Endometrial microvascular endothelial cells (primary cell): ENCODE measurements around the gene MED23. TPM values are rescaled to one million over a fixed set of nuclear protein-coding genes. Genes with fewer than 3 reads are reported as not detected.
"Not testable (repeated sequence)": the region's sequence is repeated elsewhere in the genome, so short reads cannot be mapped to it uniquely, and the experiment has no call there.

Experiments
- in situ Hi-C: cut with HindIII; loops from 2 replicates; pipeline ENCODE4 v1.10.0; 2017; ENCODE audit warnings: low sequenced_read_pairs, low pct_unique_long_range_greater_than_20kb; ENCODE audit errors: inconsistent ontology term
- total RNA-seq: library from RNA; depleted of rRNA; stranded (reverse); fragments of >200 nt; gene quantifications from one replicate; pipeline ENCODE4 v1.2.3, GENCODE V29; 2015; ENCODE audit errors: inconsistent ontology term

Gene MED23
- total RNA-seq, 1 donor from 2014 or later: 23.7 TPM

DNA sequence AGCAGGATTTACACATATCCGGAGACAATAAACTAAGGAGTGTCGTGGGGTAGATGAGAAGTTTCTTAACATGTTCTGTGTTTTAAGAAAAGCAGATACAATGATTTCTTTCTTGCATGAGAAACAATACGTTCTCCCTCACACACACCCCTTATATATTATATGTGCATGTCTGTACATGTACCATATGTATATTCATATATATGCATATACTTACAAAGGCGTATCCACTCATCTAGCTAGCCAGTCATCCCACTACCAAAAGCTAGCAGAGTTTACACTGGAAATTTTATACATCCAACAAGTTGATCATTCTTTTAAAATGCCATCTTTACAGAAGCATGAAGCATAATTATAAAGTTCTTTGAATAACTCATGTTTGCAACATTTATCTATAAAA is 40.1 kb downstream of the MED23 start:
- in situ Hi-C loops: no loop called here

DNA sequence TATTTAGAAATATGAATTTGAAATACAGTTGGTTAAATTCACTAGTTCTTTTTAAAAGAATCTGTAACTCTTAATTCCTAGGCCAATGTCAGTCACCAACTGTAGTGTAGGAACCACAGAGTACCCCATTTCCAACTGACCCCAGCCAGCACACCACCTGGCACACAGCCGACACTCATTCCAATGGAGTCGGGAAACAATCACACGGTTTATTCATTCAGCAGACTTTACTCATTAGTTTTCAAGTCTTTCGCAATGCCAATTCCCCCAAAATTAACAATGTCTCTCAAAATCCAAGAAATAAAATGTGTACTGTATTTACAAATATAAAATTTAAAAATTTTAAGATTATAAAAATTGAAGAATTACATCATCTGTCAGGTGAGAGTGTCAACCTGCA is 41.5 kb downstream of the MED23 start:
- in situ Hi-C loops: no loop called here

DNA sequence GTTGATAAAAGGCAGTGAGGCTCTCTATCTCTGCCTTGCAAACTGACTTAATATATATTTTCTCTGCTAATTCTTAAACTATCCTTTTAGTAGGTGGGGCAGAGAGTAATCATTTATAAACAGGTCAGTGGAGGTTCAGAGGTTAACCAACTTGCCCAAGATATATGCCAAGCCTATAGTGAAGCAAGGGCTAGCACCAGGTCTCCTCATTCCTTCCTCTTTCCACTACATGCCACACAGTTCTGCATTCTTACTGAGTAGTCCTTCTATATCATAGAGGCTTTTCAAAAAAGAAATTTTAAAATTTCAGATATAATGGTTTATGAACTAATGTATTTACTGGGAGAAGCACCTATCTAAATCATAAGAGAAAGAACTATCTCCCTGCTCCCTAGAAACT is 46.5 kb downstream of the MED23 start:
- in situ Hi-C loops: no loop called here

DNA sequence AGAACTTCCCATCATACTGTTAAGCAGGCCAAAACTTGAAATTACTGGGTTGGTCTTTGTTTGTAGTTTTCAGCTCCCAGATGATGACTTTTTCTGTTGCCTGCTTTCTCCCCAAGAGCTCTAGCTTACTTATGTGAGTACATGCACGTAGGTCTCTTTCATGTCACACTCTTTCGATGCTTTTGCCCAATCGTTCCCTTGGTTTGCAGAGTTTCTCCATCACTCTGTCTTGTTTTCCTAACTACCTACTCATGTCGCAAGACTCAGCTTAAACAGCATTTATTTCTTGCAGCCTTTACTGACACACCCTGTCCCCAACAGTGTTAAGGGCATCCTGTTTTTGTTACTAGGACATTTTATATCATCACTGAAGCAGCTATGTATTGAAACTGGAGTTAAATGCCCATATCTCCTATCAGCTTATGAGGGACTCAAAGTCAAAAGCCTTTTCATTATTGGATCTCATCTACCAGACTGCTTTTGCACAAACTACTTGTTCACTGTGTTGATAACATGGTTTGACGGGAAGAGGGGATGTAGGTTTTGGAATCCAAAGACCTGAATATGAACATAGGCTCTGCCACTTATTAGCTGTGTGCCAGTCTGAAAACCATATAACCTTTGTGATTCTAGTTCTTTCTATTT is 52.1 kb downstream of the MED23 start:
- in situ Hi-C loops: no loop called here

DNA sequence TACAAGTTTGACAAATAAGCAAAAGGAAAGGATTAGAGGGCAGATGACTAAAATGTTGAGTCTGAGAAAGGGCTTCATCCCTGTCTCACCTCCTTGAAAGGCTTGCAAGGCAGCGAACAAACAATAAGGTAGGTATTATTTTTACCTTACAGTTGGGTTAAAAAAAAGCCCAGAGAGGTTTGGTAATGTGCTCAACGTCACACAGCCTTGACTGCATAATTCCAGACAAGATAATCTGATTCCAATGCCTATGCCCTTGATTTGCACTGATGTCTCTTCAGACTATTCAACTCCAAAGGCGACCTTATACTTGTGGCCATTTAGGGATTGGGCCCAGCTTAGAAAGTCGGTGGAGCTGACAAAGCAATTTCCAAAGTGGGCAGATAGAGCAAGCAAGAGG is 53.4 kb downstream of the MED23 start:
- in situ Hi-C loops: no loop called here

DNA sequence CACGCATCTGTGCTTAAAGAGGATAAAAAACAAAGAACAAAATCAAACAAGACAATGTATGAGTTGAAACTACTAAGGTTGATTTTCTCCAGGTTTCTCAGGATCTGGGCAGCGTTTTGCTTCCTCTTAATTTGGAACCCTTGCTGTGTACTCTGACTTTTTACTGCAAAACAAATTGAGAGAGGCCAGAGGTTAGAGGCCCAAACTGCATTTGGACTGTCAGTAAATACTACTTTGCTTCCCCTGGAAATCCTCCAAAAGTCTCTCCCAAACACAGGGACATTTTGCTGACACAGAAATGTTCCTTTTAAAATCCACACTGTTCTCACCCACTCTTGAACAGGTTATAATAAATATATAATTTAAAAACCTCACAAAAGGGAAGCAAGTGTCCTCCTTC is 53.9 kb downstream of the MED23 start:
- in situ Hi-C loops: no loop called here

DNA sequence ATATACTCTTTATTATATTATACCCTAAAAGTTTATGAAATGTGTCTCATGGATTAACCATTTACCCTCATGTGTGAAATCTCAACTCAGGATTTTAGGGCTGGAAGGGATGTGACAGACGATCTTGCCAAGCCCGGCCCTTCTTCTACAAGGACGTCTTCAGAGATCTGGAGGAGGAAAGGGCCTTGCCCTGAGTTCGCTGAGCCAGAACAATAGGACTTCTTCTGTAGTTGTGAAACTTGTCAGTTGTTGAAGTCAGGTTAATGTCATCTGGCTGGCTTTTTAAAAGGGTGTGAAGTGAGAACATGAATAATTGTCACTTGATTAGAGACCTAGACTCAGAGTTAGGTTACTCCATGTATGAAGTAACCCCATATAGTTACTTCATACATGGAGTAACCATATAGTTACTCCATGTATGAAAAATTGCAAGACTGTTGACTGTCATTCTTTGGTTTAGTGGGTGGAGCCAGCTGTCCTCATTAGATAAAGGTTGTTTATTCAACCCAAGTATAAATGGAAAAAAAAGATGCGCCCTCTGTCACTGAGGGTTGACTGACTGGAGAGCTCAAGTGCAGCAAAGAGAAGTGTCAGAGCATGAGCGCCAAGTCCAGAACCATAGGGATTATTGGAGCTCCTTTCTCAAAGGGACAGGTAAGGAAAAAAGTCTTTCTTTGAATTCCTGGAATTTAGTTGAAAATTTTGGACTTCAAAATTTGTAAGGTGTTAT is 55.2 kb downstream of the MED23 start, which contains the start of gene ARG1:
TSS of gene ARG1 (plus strand) at position 541 of the 730 bp plus-strand sequence. CDS start at position 598, 57 bp downstream.
- in situ Hi-C loops: no loop called here

DNA sequence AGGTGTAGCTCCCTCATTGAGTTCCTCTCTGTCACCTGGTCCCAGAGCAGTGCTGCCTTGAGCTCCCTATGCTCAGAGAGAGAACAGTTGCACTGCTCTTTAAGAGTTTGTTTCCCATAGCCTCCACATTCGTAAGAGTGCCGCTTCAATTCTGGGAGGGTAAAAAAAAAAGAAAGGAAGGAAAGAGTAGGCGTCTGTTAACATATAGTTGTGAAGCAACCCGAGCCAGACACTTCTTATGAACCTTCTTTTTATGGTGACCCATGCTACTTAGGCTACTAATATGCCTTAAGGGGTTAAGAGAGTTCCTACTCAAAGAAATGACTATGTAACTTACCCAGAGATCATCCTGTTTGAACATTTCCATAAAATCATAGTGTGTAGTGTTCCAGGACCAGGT is 59.3 kb downstream of the MED23 start:
- in situ Hi-C loops: no loop called here

DNA sequence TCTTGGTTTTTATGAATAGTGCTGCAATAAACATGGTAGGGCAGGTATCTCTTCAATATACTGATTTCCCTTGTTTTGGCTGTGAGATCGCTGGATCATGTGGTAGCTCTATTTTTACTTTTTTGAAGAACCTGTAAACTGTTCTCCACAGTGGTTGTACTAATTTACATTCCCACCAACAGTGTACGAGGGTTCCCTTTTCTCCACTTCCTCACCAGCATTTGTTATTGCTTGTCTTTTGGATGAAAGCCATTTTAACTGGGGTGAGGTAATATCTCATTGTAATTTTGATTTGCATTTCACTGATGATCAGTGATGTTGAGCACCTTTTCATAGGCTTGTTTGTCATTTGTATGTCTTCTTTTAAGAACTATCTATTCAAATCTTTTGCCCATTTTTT is 63.0 kb downstream of the MED23 start:
- in situ Hi-C loops: no loop called here

DNA sequence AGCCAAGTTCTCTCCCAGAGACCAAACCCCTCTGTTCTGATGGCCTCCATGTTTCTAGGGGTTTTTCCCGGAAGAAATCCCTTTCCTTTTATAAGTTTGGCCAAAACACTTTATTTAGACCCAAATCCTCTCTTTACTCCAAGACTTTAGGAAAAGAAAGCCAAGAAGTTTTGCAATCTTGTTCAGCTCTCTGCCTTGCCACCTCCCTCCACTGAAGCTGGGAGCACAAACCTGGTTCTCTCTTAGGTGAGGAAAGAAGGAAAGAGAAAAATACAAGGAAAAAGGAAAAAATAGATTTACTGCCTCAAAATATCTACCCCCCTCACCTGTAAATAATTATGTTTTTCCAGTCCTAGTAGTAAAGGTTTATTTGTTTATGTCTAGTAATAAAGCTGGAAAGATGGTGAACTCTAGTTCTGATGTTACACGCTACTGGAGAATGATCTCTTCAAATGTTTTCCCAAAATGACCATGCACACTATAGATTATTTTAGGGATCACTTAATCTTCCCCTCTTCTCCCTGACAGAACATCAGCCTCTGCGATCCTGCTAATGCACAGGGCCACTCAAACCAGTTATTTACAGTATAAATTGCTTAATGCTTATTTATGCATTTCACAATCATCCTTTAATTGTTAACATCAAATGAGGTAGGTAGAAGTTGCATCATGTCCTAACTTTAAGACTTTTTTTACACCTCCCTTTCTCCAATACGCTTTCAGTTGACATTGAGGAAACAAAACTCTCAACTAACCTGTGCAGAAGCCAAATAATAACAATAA is 65.9 kb downstream of the MED23 start:
- in situ Hi-C loops: no loop called here

DNA sequence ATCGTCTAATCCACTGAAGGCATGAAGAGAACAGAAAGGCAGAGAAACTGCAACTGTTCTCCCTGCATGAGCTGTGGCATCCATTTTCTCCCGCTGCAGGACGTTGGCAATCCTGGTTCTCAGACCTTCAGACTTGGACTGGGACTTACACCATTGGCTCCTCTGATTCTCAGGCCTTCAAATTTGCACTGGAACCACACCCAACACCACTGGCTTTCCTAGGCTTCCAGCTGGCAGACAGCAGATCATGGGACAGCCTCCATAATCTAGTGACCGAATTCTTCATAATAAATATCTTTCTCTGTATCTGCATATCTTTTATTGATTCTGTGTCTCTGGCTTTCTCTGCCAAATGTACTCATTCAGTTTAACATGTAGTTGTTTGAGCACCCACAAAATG is 69.1 kb downstream of the MED23 start:
- in situ Hi-C loops: no loop called here

DNA sequence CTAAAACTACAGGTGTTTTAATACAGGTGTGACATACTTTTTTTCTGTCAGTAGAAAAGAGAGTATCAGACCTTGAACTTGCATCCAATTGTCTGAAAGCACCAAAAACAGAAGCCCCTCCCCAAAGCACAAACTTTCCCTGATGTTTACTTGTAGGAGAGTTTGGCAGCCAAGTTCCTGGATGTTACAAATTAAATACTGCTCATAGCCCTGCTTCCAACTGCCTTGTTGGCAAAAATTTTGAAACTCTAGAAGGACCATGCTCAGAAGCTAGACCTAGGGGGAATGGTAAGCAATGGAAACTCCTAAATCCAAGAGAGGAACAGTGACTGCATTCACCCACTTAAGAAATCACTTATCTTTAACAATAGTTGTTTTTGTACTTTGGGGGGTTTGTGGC is 72.0 kb downstream of the MED23 start:
- in situ Hi-C loops: no loop called here

DNA sequence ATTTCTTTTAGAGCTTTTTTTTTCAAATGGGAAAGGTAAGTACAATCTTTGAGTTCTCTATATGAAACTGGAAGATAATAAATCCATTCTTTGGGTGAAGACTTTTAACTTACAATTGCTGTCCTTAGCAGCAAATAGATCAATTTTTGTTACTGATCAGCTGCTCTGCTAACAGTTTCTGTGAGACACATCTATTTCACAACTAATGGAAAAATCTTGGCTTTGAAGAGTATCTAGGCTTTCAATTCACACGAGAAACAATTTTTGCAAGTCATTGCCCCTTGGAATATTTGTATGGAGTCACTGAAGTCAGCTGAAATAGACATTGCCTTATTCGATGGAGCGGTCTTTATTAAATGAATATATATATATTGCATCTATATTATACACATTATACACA is 75.5 kb downstream of the MED23 start:
- in situ Hi-C loops: no loop called here

DNA sequence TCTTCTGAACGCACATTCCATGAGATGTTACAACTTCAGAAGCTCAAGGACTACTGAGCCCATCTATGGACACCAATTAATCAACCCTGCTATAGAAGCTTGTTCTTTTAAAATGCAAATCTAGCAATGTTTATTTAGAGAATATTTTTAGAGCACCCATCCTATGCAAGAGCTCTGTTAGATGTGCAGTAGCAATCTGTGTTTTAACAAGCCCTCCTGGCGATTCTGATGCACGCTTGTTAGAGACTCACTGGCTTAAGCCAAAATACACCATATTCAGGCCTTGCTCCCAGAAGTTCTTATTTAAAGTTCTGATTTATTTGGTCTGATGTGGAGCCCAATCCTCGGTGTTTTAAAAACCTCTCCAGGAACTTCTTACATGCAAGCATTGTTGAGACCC is 76.1 kb downstream of the MED23 start:
- in situ Hi-C loops: no loop called here

DNA sequence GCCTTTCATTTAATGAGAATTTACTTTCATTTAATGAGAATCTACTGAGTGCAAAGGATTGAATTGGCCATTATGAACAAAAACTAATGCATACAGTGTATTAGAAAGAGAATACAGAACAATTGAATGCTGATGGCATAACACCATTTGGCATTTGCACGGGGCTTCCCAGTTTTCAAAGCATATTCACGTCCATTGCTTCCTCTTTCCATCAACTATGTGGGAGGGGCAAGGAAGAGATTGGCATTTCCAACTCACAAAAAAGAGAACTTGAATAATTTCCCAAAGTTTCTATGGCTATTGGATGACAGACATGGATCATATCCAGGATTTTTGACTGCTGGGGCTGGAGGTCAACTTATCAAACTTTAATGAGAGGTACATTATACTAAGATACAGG is 78.2 kb downstream of the MED23 start:
- in situ Hi-C loops: no loop called here

DNA sequence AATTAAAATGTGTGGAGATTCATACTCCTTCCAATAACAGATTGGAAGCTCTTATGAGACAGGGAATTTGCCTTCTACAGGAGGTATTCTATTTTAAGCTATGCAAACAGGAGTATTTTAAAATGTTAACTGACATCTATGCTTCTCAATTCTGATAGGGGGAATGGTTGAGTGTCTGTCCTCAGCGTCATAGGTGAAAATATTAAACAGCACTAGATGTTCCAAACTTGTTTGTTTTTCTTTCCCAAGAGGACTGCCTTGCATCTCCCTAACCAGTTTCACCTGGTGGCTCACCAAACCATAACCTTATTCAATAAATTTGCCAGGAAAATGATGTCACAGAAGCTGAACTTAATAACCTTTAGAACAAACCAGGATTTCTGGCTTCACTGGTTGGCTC is 79.6 kb downstream of the MED23 start:
- in situ Hi-C loops: no loop called here

DNA sequence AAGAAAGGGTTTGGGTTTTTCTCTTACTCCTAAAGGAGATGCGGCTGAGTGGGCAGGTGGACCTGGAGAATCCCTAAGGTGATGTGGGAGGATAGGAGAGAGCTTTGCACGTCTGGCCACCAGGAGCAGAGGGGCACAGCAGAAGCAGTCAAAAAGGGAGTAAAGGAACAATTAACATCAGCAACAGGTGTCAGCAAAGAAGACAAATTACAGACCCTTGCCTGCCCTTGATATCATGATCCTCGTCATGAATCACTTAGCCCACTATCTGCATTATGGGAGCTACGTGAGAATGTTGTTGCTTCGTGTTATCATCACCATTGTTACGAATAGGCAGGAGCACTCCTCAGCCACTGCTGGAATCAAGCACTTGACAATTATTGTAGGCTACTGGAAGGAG is 80.6 kb downstream of the MED23 start:
- in situ Hi-C loops: no loop called here

DNA sequence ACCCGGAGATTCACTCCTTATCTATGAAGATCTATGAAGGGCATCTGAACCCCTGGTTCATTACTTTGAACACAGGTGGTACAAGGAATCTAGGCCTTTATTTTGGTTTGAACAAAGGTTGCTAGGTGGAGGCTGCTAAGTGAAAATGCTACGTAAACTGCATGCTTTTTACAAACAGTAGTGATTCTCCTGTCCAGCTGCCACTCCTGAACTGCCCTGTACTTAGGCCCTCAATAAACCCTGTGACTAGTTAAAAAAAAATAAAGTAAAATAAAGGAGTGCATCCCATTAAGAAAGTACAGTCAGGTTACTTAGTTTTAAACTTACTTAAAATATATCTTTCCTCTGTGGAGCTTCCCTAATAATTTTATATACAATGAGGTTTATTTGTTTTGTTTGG is 82.7 kb downstream of the MED23 start:
- in situ Hi-C loops: no loop called here

DNA sequence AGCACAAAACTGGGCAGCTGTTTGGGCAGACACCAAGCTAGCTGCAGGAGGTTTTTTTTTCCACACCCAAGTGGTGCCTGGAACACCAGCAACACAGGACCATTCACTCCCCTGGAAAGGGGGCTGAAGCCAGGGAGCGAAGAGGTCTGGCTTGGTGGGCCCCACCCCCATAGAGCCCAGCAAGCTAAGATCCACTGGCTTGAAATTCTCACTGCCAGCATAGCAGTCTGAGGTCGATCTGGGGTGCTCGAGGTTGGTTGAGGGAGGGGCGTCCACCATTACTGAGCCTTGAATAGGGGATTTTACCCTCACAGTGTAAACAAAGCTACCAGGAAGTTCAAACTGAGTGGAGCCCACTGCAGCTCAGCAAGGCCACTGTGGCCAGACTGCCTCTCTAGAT is 89.4 kb downstream of the MED23 start:
- in situ Hi-C loops: not testable (repeated sequence)

DNA sequence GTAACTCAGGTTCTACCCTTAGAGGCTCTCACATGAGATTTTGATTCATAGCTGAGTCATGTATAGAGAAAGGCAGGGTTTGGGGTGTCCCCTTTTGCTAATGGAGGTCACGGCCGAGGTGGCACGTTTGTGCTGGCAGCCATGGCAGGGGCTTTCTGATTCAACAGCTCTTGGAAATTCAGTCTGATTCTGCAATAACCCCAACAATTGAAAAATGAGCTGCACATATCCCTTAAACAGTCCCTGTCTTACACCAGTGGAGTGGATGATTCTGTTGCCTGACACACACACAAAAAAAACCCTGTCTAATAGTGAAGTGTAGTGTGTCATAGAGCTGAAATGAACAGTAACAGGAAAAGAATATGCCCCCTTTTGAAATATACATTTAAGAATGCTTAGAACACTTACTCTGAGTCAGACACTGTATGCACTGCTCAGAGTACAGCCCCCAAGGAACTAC is 95.4 kb downstream of the MED23 start:
- in situ Hi-C loops: no loop called here
